Upper lobe of right lung (tissue), 1 donor: ENCODE data around the gene URM1. TPM values are rescaled to one million over a fixed set of nuclear protein-coding genes. Genes with fewer than 3 reads are reported as not detected.

Experiments
- ATAC-seq: fragments of 200-7000 bp; cut with Tn5 transposase; one replicate; pipeline ENCODE4 v1.9.1; 2020; ENCODE audit warnings: mild to moderate bottlenecking, moderate library complexity
- DNase-seq: peaks from one replicate; pipeline ENCODE4 v3.0.0-alpha.2; 2020
- H3K27ac ChIP-seq: fragments of 200-600 bp; one replicate; pipeline ENCODE4 v1.8.0; 2022
- H3K27me3 ChIP-seq: fragments of 200-600 bp; one replicate; pipeline ENCODE4 v1.8.0; 2022; ENCODE audit warnings: mild to moderate bottlenecking
- H3K36me3 ChIP-seq: fragments of 200-600 bp; one replicate; pipeline ENCODE4 v1.8.0; 2022
- H3K4me1 ChIP-seq: fragments of 200-600 bp; one replicate; pipeline ENCODE4 v1.8.0; 2022
- H3K4me3 ChIP-seq: fragments of 200-600 bp; one replicate; pipeline ENCODE4 v1.8.0; 2022; ENCODE audit warnings: mild to moderate bottlenecking
- H3K9me3 ChIP-seq: fragments of 200-600 bp; one replicate; pipeline ENCODE4 v1.8.0; 2022
- CTCF ChIP-seq: fragments of 200-600 bp; IDR thresholded peaks from one replicate; pipeline ENCODE4 v1.8.0; 2022; ENCODE audit warnings: antibody characterized with exemption
- intact Hi-C: fragments of 100-400 bp; cut with DNase I; formaldehyde crosslinking; loops from one replicate; pipeline ENCODE4 v1.11.0; 2022
- total RNA-seq: library from RNA; stranded (reverse); fragmentation: NEBNext Ultra II Directional; extraction: Animal tissue kit (Norgen Biotek cat#: 25700); gene quantifications from one replicate; pipeline ENCODE4 v1.2.1, GENCODE V29; 2021
- donor health status: DM: no; HTN: yes; CAD: no; lungs with severe emphysema.

URM1 gene
- total RNA-seq, 1 donor from 2014 or later, result 56.5 TPM

GRCh38 chr9:128390150-128390812 lies 19.1 kb downstream of the URM1 start:
- H3K27ac ChIP-seq, result no peak overlapping the region
- H3K27me3 ChIP-seq, result no peaks in the 10 kb centered on the region
- H3K9me3 ChIP-seq, result no peaks in the 10 kb centered on the region
- no peak overlapping the region for H3K4me3 ChIP-seq
- no peak for DNase-seq
- peaks cover 44% of the 10 kb centered on the region for H3K36me3 ChIP-seq
- no peaks in the 10 kb centered on the region for H3K4me1 ChIP-seq
- intact Hi-C loops, result no loop called here
- no peak for TF ChIP-seq CTCF
- ATAC-seq, result no peak

- intact Hi-C loops, result no loop called here
- Histone ChIP-seq H3K4me1 (no peaks in the 10 kb centered on the region), H3K36me3 (peaks cover 44% of the 10 kb centered on the region), H3K4me3 (no peak overlapping the region), H3K27me3 (no peaks in the 10 kb centered on the region), H3K9me3 (no peaks in the 10 kb centered on the region), H3K27ac (no peak overlapping the region)
- no peak for DNase-seq
- no peak for ATAC-seq
- TF ChIP-seq CTCF, result no peak
These were observed 19.9 kb downstream of the URM1 start for GRCh38 chr9:128390813-128391711.

- Histone ChIP-seq H3K27ac (no peak overlapping the region), H3K4me3 (no peak overlapping the region), H3K27me3 (no peaks in the 10 kb centered on the region), H3K36me3 (peaks cover 36% of the 10 kb centered on the region), H3K4me1 (peaks cover 3% of the 10 kb centered on the region), H3K9me3 (no peaks in the 10 kb centered on the region)
- DNase-seq, result no peak
- intact Hi-C loops, result no loop called here
- no peak for ATAC-seq
- TF ChIP-seq CTCF, result no peak
These were observed 20.8 kb downstream of the URM1 start for GRCh38 chr9:128391956-128392301.

GRCh38 chr9:128392302-128393144 lies 21.3 kb downstream of the URM1 start:
- Histone ChIP-seq H3K36me3 (peaks cover 31% of the 10 kb centered on the region), H3K27ac (no peak overlapping the region), H3K27me3 (no peaks in the 10 kb centered on the region), H3K4me3 (no peak overlapping the region), H3K9me3 (no peaks in the 10 kb centered on the region), H3K4me1 (peaks cover 4% of the 10 kb centered on the region)
- ATAC-seq (no peak), DNase-seq (no peak)
- TF ChIP-seq CTCF, result no peak
- intact Hi-C loops, result no loop called here

GRCh38 chr9:128393145-128393775 lies 22.1 kb downstream of the URM1 start:
- no peak for TF ChIP-seq CTCF
- H3K9me3 ChIP-seq, result no peaks in the 10 kb centered on the region
- no peaks in the 10 kb centered on the region for H3K27me3 ChIP-seq
- intact Hi-C loops, result no loop called here
- no peak overlapping the region for H3K4me3 ChIP-seq
- no peak for ATAC-seq
- peaks cover 23% of the 10 kb centered on the region for H3K36me3 ChIP-seq
- DNase-seq, result no peak
- H3K4me1 ChIP-seq, result peaks cover 4% of the 10 kb centered on the region
- no peak overlapping the region for H3K27ac ChIP-seq
